ENCODE data around the gene DOCK3.

GRCh38 chr3:50651445-50651844 lies 23.3 kb upstream of the DOCK3 start:
- no peak for TF ChIP-seq MYC (IDR thresholded peaks at IDR 0.05; ENCODE audit: low read depth, low read length)
- no peak for TF ChIP-seq POLR2A (IDR thresholded peaks at IDR 0.05; ENCODE audit: low read depth, low read length)
- TF ChIP-seq JUN (IDR thresholded peaks at IDR 0.05; ENCODE audit: borderline replicate concordance, insufficient read depth, insufficient read length, low read depth): no peak

Measured in endothelial cell of umbilical vein (primary cell).